ENCODE data around the gene NWD2.
"Not testable (repeated sequence)": the region's sequence is repeated elsewhere in the genome, so short reads cannot be mapped to it uniquely, and the experiment has no call there.

- TF ChIP-seq POLR2A (IDR thresholded peaks at IDR 0.05); POLR2AphosphoS5 (IDR thresholded peaks at IDR 0.05; ENCODE audit: insufficient read depth in 1 of 2, low read depth in 1 of 2): not testable (repeated sequence)
- TF ChIP-seq, protein P1, sequence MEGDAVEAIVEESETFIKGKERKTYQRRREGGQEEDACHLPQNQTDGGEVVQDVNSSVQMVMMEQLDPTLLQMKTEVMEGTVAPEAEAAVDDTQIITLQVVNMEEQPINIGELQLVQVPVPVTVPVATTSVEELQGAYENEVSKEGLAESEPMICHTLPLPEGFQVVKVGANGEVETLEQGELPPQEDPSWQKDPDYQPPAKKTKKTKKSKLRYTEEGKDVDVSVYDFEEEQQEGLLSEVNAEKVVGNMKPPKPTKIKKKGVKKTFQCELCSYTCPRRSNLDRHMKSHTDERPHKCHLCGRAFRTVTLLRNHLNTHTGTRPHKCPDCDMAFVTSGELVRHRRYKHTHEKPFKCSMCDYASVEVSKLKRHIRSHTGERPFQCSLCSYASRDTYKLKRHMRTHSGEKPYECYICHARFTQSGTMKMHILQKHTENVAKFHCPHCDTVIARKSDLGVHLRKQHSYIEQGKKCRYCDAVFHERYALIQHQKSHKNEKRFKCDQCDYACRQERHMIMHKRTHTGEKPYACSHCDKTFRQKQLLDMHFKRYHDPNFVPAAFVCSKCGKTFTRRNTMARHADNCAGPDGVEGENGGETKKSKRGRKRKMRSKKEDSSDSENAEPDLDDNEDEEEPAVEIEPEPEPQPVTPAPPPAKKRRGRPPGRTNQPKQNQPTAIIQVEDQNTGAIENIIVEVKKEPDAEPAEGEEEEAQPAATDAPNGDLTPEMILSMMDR (IDR thresholded peaks at IDR 0.05), result not testable (repeated sequence)
Observed at GRCh38 chr4:37407938-37408826, 163.6 kb downstream of the NWD2 start.

All from vagina (tissue), 2 donors.